Myocyte (in vitro differentiated cells): ENCODE measurements around the gene HELT. TPM values are rescaled to one million over a fixed set of nuclear protein-coding genes. Genes with fewer than 3 reads are reported as not detected.
A peak's percentile ranks its signal among the peaks of the same experiment; 100 is the strongest.
"Not testable (repeated sequence)": the region's sequence is repeated elsewhere in the genome, so short reads cannot be mapped to it uniquely, and the experiment has no call there.

ENCODE experiments used
- DNase-seq: peaks from one replicate; pipeline ENCODE4 v3.0.0-alpha.2; 2012; ENCODE audit warnings: low read depth
- polyA plus RNA-seq: library from polyadenylated mRNA; unstranded; fragments of >200 nt; gene quantifications from one replicate; pipeline ENCODE4 v1.2.1, GENCODE V29; 2012; ENCODE audit warnings: missing spikeins
- total RNA-seq: library from RNA; depleted of rRNA; stranded (reverse); fragments of >200 nt; gene quantifications from 2 replicates; pipeline ENCODE4 v1.2.3, GENCODE V29; 2014

HELT gene, protein sequence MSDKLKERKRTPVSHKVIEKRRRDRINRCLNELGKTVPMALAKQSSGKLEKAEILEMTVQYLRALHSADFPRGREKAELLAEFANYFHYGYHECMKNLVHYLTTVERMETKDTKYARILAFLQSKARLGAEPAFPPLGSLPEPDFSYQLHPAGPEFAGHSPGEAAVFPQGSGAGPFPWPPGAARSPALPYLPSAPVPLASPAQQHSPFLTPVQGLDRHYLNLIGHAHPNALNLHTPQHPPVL
- not detected in 2 replicates for total RNA-seq
- not detected for polyA plus RNA-seq

- DNase-seq: no peak
These were observed at the start of gene HELT for GRCh38 chr4:185017964-185018772. Gene HELT, plus strand, starts transcription at chr4:185018490. Its CDS starts 439 bp downstream, at chr4:185018929.

- DNase-seq: peak; percentile 30
These were observed 49.5 kb upstream of the HELT start for GRCh38 chr4:184968784-184969201.

GRCh38 chr4:184969610-184970009 is 48.7 kb upstream of the HELT start:
- DNase-seq: no peak

DNA sequence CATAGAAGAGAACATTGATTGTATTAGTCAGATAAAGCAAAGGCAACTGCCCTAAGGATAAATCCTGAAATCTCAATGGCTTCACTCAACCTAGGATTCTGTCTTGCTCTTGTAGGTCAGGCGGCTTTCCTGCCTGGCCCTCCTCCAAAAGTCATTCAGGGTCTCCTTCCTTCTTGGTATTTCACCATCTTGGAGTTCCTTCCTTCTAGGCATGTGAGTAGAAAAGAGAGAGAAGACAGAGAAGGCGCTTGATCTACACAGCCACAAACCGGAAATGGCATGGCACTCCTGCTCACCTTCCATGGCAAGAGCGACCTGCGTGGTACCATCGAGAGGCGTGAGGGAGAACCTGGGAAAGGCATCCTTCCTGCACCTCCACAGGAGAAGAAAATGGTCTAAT is 45.3 kb upstream of the HELT start:
- no peak for DNase-seq

- not testable (repeated sequence) for DNase-seq
These were observed 41.9 kb upstream of the HELT start for GRCh38 chr4:184976348-184976747.

GRCh38 chr4:184977747-184978146 is 40.5 kb upstream of the HELT start:
- no peak for DNase-seq

DNA sequence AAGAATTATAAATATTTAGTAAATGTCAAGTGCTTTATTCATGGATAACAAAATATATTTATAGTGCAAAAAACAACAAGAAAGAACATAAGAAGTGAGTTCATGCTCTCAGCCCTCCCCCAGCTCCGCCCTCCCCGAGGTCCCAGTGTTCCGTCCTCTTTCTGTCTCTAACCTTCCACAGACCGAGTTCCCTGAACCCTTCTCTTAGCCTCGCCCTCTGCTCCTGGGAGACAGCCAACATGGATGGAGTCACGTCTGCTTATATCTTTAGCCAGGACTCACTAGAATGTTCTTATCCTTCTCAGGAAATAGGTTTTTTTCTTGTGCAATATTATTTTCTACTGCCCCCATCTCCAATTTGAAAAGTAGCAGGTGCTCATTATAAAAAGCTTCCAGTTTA is 40.1 kb upstream of the HELT start:
- DNase-seq: peak; percentile 19

DNA sequence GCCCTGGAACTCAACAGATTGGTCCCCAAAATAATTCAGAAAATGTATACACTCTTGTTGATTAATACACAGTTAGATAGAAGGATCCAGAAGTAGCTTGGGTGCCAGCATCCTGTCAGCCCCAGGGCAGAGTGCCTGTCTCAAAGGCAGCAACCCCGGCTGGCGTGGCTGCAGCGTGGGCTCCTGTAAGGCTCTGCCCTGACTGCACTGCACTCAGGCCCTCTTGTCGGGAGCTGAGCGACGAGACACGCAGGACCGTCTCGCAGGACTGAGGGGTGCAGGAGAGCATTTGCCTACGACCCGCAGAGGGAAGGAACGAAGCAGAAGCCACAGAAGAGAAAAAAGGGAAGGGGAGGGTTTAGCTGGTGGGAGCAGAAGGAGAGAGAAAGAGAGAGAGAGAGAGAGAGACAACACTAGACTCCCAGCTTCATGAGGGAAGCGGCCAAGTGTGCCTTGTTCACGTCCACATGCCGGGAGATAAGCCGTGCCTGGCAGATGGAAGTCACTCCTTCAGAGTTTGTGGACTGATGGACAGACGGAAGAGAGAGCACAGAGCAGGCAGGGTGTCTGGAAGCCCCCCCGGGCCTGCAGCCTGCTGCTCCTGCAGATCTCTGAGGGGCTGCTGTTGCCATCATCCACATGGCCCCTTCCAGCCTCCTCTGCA is 38.7 kb upstream of the HELT start:
- no peak for DNase-seq

- DNase-seq: no peak
These were observed 38.0 kb upstream of the HELT start for GRCh38 chr4:184980261-184980660.

GRCh38 chr4:184983672-184984356 is 34.5 kb upstream of the HELT start:
- DNase-seq: peak; percentile 37

DNA sequence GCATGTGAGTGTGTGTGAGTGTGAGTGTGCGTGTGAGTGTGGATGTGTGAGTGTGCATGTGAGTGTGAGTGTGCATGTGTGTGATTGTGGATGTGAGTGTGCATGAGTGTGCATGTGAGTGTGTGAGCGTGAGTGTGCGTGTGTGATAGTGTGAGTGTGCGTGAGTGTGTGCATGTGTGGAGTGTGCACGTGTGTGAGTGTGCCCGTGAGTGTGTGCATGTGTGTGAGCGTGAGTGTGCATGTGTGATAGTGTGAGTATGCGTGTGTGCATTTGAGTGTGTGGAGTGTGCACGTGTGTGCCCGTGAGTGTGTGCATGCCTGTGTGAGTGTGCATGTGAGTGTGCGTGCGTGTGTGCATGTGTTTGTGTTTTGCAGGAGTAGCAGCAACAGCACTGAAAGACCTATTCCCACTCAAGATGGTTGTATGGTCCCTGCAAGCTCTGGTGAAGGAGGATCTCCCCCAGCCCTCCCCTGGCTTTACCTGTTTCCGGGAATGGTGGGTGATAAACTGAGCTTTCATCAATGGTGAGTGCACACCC is 30.7 kb upstream of the HELT start:
- no peak for DNase-seq

DNA sequence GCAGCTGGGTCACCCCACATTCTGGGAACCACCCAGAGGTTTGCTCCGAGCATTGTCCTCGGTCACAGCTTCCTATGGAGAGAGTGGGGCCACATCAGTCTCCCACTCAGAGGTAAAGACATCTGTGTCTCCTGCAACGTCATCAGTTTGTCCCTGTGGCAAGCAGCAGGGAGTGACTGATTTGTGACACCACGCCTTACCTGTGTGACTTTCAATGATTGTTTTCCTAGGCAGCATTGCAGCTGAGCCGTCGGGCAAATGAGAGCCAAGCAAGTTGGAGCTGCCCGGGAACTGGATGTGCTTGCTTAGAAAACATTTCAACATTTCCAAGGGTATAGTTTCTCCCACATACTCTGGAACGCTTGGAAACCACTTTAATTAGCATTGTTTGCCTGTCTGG is 29.7 kb upstream of the HELT start:
- no peak for DNase-seq

DNA sequence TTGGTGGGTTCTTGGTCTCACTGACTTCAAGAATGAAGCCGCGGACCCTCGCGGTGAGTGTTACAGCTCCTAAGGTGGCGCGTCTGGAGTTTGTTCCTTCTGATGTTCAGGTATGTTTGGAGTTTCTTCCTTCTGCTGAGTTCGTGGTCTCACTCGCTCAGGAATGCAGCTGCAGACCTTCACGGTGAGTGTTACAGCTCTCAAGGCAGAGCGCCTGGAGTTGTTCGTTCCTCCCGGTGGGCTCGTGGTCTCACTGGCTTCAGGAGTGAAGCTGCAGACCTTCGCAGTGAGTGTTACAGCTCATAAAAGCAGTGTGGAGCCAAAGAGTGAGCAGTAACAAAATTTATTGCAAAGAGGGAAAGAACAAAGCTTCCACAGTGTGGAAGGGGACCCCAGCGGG is 29.0 kb upstream of the HELT start:
- DNase-seq: not testable (repeated sequence)

DNA sequence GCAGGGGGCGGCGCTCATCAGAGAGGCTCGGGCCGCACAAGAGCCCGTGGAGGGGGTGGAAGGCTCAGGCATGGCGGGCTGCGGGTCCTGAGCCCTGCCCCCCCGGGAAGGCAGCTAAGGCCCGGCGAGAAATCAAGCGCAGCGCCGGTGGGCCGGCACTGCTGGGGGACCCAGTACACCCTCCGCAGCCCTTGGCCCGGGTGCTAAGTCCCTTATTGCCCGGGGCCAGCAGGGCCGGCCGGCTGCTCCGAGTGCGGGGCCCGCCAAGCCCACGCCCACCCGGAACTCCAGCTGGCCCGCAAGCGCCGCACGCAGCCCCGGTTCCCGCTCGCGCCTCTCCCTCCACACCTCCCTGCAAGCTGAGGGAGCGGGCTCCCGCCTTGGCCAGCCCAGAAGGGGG is 28.2 kb upstream of the HELT start:
- DNase-seq: not testable (repeated sequence)

DNA sequence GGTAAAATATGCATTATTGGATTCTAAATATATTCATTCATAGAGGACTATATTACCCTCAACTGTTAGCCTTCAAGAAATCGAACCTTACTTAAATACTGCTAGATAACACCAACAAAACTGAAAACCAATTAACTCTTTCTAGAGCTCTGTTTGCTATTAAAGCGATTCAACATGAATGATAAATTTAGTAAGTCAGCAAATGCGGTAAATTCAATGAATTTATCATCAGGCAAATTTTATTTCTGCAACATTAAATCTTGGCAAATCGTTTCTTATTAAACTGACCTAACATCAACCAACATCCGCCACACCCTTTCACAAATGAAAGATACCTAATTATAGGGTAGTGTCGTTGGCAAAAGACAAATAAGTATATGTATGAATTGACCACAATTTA is 26.4 kb upstream of the HELT start:
- DNase-seq: no peak

DNA sequence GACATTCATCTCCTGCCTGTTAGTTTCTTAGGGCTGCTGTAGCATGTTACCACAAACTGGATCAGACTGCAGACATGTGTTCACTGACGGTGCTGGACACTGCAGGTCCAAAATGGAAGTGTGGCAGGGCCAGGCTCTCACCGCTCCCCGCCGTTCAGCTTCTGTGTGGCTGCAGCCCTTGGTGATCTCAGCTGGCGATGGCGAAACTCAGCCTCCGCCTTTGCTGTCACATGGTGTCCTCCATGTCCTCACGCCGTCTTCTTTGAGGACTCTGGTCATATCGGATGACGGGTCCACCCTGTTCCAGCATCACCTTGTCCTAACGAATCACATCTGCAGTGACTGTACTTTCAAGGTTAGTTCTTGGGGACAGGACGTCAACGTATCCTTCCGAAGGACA is 25.9 kb upstream of the HELT start:
- no peak for DNase-seq

GRCh38 chr4:184993247-184993646 is 25.0 kb upstream of the HELT start:
- DNase-seq: no peak

GRCh38 chr4:184994010-184994622 is 24.2 kb upstream of the HELT start:
- no peak for DNase-seq

DNA sequence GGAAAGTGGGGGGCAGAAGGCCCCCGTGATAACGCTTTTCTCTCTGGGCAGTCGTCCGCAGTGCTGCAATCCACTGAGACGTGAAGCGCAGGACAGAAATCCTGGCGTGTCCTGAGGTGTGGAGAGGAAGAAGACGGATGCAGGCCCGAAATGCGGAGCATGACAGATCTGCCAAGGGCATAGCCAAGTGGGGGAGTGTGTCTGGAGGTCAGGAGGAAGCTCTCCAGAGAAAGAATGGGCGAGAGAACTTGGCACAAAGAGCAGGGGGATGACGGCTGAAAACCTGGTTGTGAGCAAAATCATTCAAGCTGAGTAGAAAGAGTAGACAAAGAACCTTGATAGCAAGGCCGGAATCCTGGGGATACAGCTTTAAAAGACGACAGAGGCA is 23.7 kb upstream of the HELT start:
- no peak for DNase-seq

- DNase-seq: not testable (repeated sequence)
These were observed 20.6 kb upstream of the HELT start for GRCh38 chr4:184997656-184998055.

DNA sequence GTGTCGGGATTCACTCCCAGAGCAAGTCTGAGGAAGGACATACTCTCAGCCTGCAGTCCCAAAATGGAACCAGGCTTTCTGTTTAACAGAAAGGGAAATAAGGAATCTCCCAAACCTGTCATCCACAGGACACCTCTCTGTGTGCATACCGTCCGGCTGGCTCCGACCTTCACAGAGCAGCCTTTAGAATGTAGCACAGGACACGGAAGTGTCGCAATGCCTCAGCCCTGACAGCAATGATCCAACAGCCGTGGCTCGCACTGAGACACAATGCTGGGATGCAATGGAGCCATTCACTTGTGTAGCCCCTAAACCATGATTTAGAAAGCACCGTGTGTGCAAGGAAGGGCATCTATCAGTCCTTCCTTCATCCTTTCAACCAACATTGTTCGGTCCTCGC is 15.5 kb upstream of the HELT start:
- no peak for DNase-seq
